Measurements from ENCODE around the gene TRAF1. TPM values are rescaled to one million over a fixed set of nuclear protein-coding genes. Genes with fewer than 3 reads are reported as not detected.

The TRAF1 gene, protein sequence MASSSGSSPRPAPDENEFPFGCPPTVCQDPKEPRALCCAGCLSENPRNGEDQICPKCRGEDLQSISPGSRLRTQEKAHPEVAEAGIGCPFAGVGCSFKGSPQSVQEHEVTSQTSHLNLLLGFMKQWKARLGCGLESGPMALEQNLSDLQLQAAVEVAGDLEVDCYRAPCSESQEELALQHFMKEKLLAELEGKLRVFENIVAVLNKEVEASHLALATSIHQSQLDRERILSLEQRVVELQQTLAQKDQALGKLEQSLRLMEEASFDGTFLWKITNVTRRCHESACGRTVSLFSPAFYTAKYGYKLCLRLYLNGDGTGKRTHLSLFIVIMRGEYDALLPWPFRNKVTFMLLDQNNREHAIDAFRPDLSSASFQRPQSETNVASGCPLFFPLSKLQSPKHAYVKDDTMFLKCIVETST
- total RNA-seq, result 11.9 and 56.1 TPM in 2 replicates

DNA sequence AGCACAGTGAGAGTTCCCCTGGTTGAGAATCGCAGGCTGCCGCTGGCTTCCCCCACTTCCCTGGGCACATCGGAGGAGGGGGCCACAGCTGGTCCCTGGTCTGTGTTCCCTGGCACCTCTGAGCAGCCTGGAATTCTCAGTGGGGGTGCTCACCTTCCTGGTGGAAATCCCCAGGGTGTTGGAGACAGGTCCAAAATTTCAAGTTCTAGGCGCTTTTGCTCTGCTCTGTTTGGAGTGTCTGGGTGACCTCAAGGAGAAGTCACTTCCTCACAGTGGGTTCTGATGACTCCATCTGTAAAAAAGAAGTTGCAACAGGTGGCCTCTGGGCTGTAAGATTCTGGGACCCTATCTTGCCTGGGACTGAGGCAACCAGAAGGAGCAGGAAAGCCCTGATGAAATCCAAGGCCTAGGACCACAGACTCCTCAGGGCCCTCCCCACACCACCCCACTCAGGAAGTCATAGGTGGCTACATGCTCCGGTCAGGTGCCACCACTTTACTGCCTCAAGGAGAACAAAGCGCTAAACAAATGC is at the start of gene TRAF1:
TRAF1 (minus strand) TSS at position 400 of the 532 bp plus-strand sequence. CDS start 721 bp downstream, outside the sequence.

DNA sequence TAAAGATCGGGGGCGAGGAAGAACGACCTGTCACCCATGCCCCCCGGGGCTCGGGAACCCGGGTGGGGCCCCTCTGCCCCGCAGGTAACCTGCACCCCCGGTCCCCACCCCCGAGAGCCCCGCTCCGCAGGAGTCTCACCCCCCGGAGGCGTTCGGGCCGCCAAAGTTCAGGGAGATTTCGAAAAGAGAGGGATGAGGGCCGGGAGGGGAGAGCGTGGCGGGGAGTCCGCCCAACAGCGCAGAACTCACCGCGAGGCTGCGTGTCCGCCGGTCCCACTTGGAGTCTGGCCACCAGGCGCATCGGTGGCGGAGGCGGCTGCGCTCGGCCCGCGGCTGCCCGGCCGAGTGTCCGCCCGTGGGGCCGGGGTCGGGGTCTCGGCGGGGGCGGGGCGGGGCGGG is 49.8 kb downstream of the TRAF1 start, which contains the start of gene PHF19:
PHF19 (minus strand) TSS at position 347 of the 399 bp plus-strand sequence. CDS start 2,447 bp downstream, outside the sequence.

Other genes starting within 250 kb of the TRAF1 start
- gene MEGF9, start 212.3 kb downstream of the TRAF1 start, total RNA-seq, result 12.3 and 25.4 TPM in 2 replicates
- gene FBXW2, start 133.4 kb downstream of the TRAF1 start, total RNA-seq, result 31.0 and 40.3 TPM in 2 replicates
- gene PSMD5, start 83.9 kb downstream of the TRAF1 start, total RNA-seq, result 21.5 and 29.2 TPM in 2 replicates
- gene PHF19, start 49.6 kb downstream of the TRAF1 start, total RNA-seq, result 36.1 and 38.3 TPM in 2 replicates
- 8.2 and 10.9 TPM in 2 replicates for gene C5, start 123.5 kb upstream of the TRAF1 start, total RNA-seq
- gene CNTRL, start 148.2 kb upstream of the TRAF1 start, total RNA-seq, result 7.4 and 9.1 TPM in 2 replicates